K562 (cell line): Measurements from ENCODE around the gene TALDO1. TPM values are rescaled to one million over a fixed set of nuclear protein-coding genes. Genes with fewer than 3 reads are reported as not detected.

Experiments
- CCAR2 ChIP-seq: fragments of 200-400 bp; formaldehyde crosslinking; IDR thresholded peaks from 2 replicates; pipeline ENCODE4 v1.6.1; 2017; ENCODE audit warnings: mild to moderate bottlenecking, low read depth, low read length
- ERF ChIP-seq: fragments of 450-650 bp; formaldehyde crosslinking; IDR thresholded peaks from 2 replicates; pipeline ENCODE4 v1.4.0; 2020; ENCODE audit warnings: mild to moderate bottlenecking, mixed read lengths
- ETV6 ChIP-seq, 3 experiments: fragments of 150-350 bp in 1 of 3; sonication (generic) in 1 of 3; formaldehyde crosslinking in 1 of 3; IDR thresholded peaks; 2 replicates each; pipeline versions ENCODE4 v1.6.1 to v1.8.0; 2014 to 2022; ENCODE audit warnings: borderline replicate concordance in 2 of 3, low read depth in 2 of 3, antibody characterized with exemption in 1 of 3, low read length in 1 of 3, mild to moderate bottlenecking in 1 of 3, missing genetic modification reagents in 1 of 3
- GATAD2A ChIP-seq: fragments of 450-650 bp; IDR thresholded peaks from 2 replicates; pipeline ENCODE4 v1.6.1; 2017
- KAT2B ChIP-seq: IDR thresholded peaks from one replicate; pipeline ENCODE4 v1.6.1; 2012; ENCODE audit warnings: low read depth, mild to moderate bottlenecking, control low read depth, inconsistent platforms, low read length, moderate library complexity
- KDM2B ChIP-seq: fragments of 250-450 bp; sonication (Bioruptor Pico); IDR thresholded peaks from 2 replicates; pipeline ENCODE4 v1.8.0; 2021; ENCODE audit warnings: mild to moderate bottlenecking, moderate library complexity
- LCOR ChIP-seq: sonication (generic); formaldehyde crosslinking; IDR thresholded peaks from 2 replicates; pipeline ENCODE4 v1.8.0; 2022; ENCODE audit warnings: mild to moderate bottlenecking, missing genetic modification reagents
- MIER1 ChIP-seq: fragments of 450-650 bp; IDR thresholded peaks from 2 replicates; pipeline ENCODE4 v1.6.1; 2016; ENCODE audit warnings: antibody characterized with exemption, mild to moderate bottlenecking, low read depth
- MYC ChIP-seq, 2 experiments: fragments of 250-450 bp in 1 of 2; sonication (Bioruptor Pico) in 1 of 2; IDR thresholded peaks; 2 replicates each; pipeline versions ENCODE4 v1.5.1 to v1.6.1; 2012 to 2021; ENCODE audit warnings: low read depth in 2 of 2, borderline replicate concordance in 1 of 2, improper control_type of control experiment in 1 of 2, low read length in 1 of 2, mild to moderate bottlenecking in 1 of 2, moderate library complexity in 1 of 2
- RBM34 ChIP-seq: fragments of 200-400 bp; formaldehyde crosslinking; IDR thresholded peaks from 2 replicates; pipeline ENCODE4 v1.6.1; 2018; ENCODE audit warnings: low read length, borderline replicate concordance; ENCODE audit not compliant: insufficient read depth
- SIN3A ChIP-seq, 2 experiments: fragments of 150-350 bp in 1 of 2; IDR thresholded peaks; 2 replicates each; pipeline ENCODE4 v1.6.1; 2011 to 2016; ENCODE audit warnings: borderline replicate concordance in 2 of 2, low read depth in 2 of 2, low read length in 2 of 2, mild to moderate bottlenecking in 2 of 2, moderate library complexity in 2 of 2; ENCODE audit not compliant: control insufficient read depth in 1 of 2
- polyA plus RNA-seq, 8 experiments: library from polyadenylated mRNA; depleted of rRNA in 4 of 8; stranded (reverse) in 5 of 8; unstranded in 3 of 8; fragments of >200 nt; fragmentation: Nextera tagmentation in 2 of 8; fragmentation: Illumina TruSeq in 1 of 8; extraction: Ambion mirVana in 2 of 8; extraction: Trizol in 1 of 8; gene quantifications; 2 replicates each; pipeline versions ENCODE4 v1.2.1 to v1.2.3, GENCODE V29; 2011 to 2014; ENCODE audit warnings: inconsistent platforms in 1 of 8, missing spikeins in 1 of 8
- total RNA-seq, 7 experiments: library from RNA; depleted of rRNA in 6 of 7; stranded (reverse); fragments of >200 nt in 6 of 7; fragmentation: Illumina TruSeq in 2 of 7; extraction: Trizol in 2 of 7; gene quantifications; 2 replicates each; pipeline versions ENCODE4 v1.2.1 to v1.2.3, GENCODE V29; 2011 to 2021; ENCODE audit warnings: low replicate concordance in 1 of 7
- TF ChIP-seq, protein P1 (sequence below): fragments of 150-350 bp; conservative IDR thresholded peaks from 2 replicates; pipeline ENCODE4 v1.6.1; 2014; ENCODE audit warnings: low read length
- TF ChIP-seq, protein P2 (sequence below): IDR thresholded peaks from 2 replicates; pipeline ENCODE4 v1.6.1; 2011; ENCODE audit warnings: borderline replicate concordance, low read depth, mild to moderate bottlenecking, moderate library complexity, low read length; ENCODE audit not compliant: insufficient read depth, poor library complexity, severe bottlenecking
- TF ChIP-seq, protein P3 (sequence below): fragments of 200-800 bp; sonication (Bioruptor generic); IDR thresholded peaks from 2 replicates; pipeline ENCODE4 v1.6.1; 2017; ENCODE audit warnings: missing genetic modification characterization, missing compliant biosample characterization
- TF ChIP-seq, protein P4 (sequence below): sonication (generic); formaldehyde crosslinking; IDR thresholded peaks from 2 replicates; pipeline ENCODE4 v1.8.0; 2022; ENCODE audit warnings: mild to moderate bottlenecking, missing genetic modification reagents

Gene TALDO1
- total and polyA plus RNA-seq, 9 of the 15 experiments (the other 6 are each of a cell fraction or from before 2014, with no cell fraction given) = 260 to 541 (median 441) TPM

DNA sequence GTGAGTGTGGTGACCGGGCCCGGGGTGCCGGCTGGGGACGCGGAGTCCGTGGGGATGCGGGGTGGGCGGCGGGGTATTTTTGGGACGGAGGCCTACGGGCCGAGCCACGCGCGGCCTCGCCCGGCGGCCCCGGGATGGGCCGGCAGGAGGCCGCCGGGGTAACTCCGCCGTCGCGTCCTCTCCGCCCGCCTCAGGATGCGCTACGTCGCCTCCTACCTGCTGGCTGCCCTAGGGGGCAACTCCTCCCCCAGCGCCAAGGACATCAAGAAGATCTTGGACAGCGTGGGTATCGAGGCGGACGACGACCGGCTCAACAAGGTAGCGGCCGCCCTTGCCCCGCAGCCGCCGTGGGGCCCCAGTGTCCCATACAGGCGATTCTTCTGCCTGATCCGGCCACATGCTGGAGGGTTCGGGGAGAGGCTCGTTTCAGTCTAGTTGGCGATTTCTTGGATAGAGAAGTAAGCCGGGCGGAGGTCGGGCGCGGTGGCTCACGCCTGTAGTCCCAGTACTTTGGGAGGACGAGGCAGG, 62.8 kb downstream of the TALDO1 start (continued):
- TF ChIP-seq, protein P1, sequence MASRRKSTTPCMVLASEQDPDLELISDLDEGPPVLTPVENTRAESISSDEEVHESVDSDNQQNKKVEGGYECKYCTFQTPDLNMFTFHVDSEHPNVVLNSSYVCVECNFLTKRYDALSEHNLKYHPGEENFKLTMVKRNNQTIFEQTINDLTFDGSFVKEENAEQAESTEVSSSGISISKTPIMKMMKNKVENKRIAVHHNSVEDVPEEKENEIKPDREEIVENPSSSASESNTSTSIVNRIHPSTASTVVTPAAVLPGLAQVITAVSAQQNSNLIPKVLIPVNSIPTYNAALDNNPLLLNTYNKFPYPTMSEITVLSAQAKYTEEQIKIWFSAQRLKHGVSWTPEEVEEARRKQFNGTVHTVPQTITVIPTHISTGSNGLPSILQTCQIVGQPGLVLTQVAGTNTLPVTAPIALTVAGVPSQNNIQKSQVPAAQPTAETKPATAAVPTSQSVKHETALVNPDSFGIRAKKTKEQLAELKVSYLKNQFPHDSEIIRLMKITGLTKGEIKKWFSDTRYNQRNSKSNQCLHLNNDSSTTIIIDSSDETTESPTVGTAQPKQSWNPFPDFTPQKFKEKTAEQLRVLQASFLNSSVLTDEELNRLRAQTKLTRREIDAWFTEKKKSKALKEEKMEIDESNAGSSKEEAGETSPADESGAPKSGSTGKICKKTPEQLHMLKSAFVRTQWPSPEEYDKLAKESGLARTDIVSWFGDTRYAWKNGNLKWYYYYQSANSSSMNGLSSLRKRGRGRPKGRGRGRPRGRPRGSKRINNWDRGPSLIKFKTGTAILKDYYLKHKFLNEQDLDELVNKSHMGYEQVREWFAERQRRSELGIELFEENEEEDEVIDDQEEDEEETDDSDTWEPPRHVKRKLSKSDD = no peak
- TF ChIP-seq, protein P2, sequence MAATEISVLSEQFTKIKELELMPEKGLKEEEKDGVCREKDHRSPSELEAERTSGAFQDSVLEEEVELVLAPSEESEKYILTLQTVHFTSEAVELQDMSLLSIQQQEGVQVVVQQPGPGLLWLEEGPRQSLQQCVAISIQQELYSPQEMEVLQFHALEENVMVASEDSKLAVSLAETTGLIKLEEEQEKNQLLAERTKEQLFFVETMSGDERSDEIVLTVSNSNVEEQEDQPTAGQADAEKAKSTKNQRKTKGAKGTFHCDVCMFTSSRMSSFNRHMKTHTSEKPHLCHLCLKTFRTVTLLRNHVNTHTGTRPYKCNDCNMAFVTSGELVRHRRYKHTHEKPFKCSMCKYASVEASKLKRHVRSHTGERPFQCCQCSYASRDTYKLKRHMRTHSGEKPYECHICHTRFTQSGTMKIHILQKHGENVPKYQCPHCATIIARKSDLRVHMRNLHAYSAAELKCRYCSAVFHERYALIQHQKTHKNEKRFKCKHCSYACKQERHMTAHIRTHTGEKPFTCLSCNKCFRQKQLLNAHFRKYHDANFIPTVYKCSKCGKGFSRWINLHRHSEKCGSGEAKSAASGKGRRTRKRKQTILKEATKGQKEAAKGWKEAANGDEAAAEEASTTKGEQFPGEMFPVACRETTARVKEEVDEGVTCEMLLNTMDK = peak; percentile 9
- TF ChIP-seq GATAD2A (no peak), RBM34 (no peak), KAT2B (no peak), LCOR (0 out of 2 replicates have a peak, but pooled peaks have one; percentile 36), ERF (CRISPR knock-in tag) (no peak), CCAR2 (no peak), MIER1 (0 out of 2 replicates have a peak, but pooled peaks have one; percentile 26), KDM2B (CRISPR knock-in tag) (no peak), MYC (IDR thresholded peaks at IDR 0.05; ENCODE audit: low read depth, low read length) (peak; percentile 7; the same call in 1 of the 2 replicates), MYC (CRISPR knock-in tag; IDR thresholded peaks at IDR 0.05; ENCODE audit: borderline replicate concordance, low read depth) (no peak), ETV6 (IDR thresholded peaks at IDR 0.05; ENCODE audit: borderline replicate concordance in 1 of 2, low read depth in 2 of 2, low read length in 1 of 2) (no peak), ETV6 (CRISPR knock-in tag; IDR thresholded peaks at IDR 0.05; ENCODE audit: borderline replicate concordance) (no peak), SIN3A (IDR thresholded peaks at IDR 0.05; ENCODE audit: borderline replicate concordance in 2 of 2, control insufficient read depth in 1 of 2, low read depth in 2 of 2, low read length in 2 of 2) (no peak)
- TF ChIP-seq, protein P3, sequence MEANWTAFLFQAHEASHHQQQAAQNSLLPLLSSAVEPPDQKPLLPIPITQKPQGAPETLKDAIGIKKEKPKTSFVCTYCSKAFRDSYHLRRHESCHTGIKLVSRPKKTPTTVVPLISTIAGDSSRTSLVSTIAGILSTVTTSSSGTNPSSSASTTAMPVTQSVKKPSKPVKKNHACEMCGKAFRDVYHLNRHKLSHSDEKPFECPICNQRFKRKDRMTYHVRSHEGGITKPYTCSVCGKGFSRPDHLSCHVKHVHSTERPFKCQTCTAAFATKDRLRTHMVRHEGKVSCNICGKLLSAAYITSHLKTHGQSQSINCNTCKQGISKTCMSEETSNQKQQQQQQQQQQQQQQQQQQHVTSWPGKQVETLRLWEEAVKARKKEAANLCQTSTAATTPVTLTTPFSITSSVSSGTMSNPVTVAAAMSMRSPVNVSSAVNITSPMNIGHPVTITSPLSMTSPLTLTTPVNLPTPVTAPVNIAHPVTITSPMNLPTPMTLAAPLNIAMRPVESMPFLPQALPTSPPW (CRISPR knock-in tag) = no peak
- TF ChIP-seq, protein P4, sequence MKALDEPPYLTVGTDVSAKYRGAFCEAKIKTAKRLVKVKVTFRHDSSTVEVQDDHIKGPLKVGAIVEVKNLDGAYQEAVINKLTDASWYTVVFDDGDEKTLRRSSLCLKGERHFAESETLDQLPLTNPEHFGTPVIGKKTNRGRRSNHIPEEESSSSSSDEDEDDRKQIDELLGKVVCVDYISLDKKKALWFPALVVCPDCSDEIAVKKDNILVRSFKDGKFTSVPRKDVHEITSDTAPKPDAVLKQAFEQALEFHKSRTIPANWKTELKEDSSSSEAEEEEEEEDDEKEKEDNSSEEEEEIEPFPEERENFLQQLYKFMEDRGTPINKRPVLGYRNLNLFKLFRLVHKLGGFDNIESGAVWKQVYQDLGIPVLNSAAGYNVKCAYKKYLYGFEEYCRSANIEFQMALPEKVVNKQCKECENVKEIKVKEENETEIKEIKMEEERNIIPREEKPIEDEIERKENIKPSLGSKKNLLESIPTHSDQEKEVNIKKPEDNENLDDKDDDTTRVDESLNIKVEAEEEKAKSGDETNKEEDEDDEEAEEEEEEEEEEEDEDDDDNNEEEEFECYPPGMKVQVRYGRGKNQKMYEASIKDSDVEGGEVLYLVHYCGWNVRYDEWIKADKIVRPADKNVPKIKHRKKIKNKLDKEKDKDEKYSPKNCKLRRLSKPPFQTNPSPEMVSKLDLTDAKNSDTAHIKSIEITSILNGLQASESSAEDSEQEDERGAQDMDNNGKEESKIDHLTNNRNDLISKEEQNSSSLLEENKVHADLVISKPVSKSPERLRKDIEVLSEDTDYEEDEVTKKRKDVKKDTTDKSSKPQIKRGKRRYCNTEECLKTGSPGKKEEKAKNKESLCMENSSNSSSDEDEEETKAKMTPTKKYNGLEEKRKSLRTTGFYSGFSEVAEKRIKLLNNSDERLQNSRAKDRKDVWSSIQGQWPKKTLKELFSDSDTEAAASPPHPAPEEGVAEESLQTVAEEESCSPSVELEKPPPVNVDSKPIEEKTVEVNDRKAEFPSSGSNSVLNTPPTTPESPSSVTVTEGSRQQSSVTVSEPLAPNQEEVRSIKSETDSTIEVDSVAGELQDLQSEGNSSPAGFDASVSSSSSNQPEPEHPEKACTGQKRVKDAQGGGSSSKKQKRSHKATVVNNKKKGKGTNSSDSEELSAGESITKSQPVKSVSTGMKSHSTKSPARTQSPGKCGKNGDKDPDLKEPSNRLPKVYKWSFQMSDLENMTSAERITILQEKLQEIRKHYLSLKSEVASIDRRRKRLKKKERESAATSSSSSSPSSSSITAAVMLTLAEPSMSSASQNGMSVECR (CRISPR knock-in tag) = no peak
